Colonic mucosa (tissue), 4 donors: ENCODE measurements around the gene PSMC3. TPM values are rescaled to one million over a fixed set of nuclear protein-coding genes. Genes with fewer than 3 reads are reported as not detected.

Experiments
- DNase-seq: peaks from one replicate; pipeline ENCODE4 v3.0.0-alpha.2; 2020
- H3K27ac ChIP-seq: fragments of 200-600 bp; one replicate; pipeline ENCODE4 v1.8.0; 2021
- H3K27me3 ChIP-seq: fragments of 200-600 bp; one replicate; pipeline ENCODE4 v1.8.0; 2021
- H3K36me3 ChIP-seq: fragments of 200-600 bp; one replicate; pipeline ENCODE4 v1.8.0; 2021
- H3K4me1 ChIP-seq: fragments of 200-600 bp; one replicate; pipeline ENCODE4 v1.8.0; 2021; ENCODE audit warnings: mild to moderate bottlenecking
- H3K4me3 ChIP-seq: fragments of 200-600 bp; one replicate; pipeline ENCODE4 v1.8.0; 2021
- H3K9ac ChIP-seq, 2 donors: one replicate each; pipeline ENCODE4 v1.7.0; 2013; ENCODE audit warnings: control low read depth in 2 of 2, low read depth in 2 of 2, low read length in 2 of 2
- H3K9me3 ChIP-seq: fragments of 200-600 bp; one replicate; pipeline ENCODE4 v1.8.0; 2021
- CTCF ChIP-seq: fragments of 200-600 bp; IDR thresholded peaks from one replicate; pipeline ENCODE4 v1.8.0; 2022; ENCODE audit warnings: antibody characterized with exemption, mild to moderate bottlenecking
- intact Hi-C: fragments of 100-400 bp; cut with DNase I; formaldehyde crosslinking; loops from one replicate; pipeline ENCODE4 v1.14.1; 2022
- total RNA-seq, 2 donors: library from RNA; stranded (reverse); fragmentation: NEBNext Ultra II Directional in 1 of 2; extraction: Animal tissue kit (Norgen Biotek cat#: 25700) in 1 of 2; gene quantifications; one replicate each; pipeline ENCODE4 v1.2.1, GENCODE V29; 2021
- donor health status: healthy.
- donor health status: DM: no; HTN: no; CAD: no.
- donor health status: DM: no; HTN: no; CAD: no.

The PSMC3 gene
- total RNA-seq, 2 donors from 2014 or later, result 74.4 to 152 TPM

- peak overlapping the region; percentile 3 to 8 for H3K9ac ChIP-seq
- H3K9me3 ChIP-seq, result no peaks in the 10 kb centered on the region
- H3K27me3 ChIP-seq, result no peaks in the 10 kb centered on the region
- no peak for TF ChIP-seq CTCF
- H3K27ac ChIP-seq, result peak overlapping the region; percentile 55
- no peak for DNase-seq
- intact Hi-C loops, result loop anchor here (5.0 to 10.0 kb wide), 2 partner anchors 76 to 479 kb away; no protein-coding TSS in a partner anchor
- H3K4me3 ChIP-seq, result peak overlapping the region; percentile 13
- no peaks in the 10 kb centered on the region for H3K4me1 ChIP-seq
- no peaks in the 10 kb centered on the region for H3K36me3 ChIP-seq
Measured at GRCh38 chr11:47376107-47376524, 50.1 kb downstream of the PSMC3 start.

GRCh38 chr11:47375546-47376085 lies 50.6 kb downstream of the PSMC3 start:
- H3K4me3 ChIP-seq, result peak overlapping the region; percentile 13
- H3K27me3 ChIP-seq, result no peaks in the 10 kb centered on the region
- H3K4me1 ChIP-seq, result no peaks in the 10 kb centered on the region
- peak overlapping the region in 1 of 2 donors; percentile 41 for H3K9ac ChIP-seq
- DNase-seq, result no peak
- no peak overlapping the region for H3K27ac ChIP-seq
- intact Hi-C loops, result loop anchor here (5.0 to 10.0 kb wide), 2 partner anchors 77 to 479 kb away; no protein-coding TSS in a partner anchor
- TF ChIP-seq CTCF, result no peak
- H3K36me3 ChIP-seq, result no peaks in the 10 kb centered on the region
- no peaks in the 10 kb centered on the region for H3K9me3 ChIP-seq

GRCh38 chr11:47375020-47375419 lies 51.2 kb downstream of the PSMC3 start:
- no peak overlapping the region for H3K4me3 ChIP-seq
- intact Hi-C loops, result loop anchor here (5.0 to 10.0 kb wide), 2 partner anchors 77 to 480 kb away; no protein-coding TSS in a partner anchor
- H3K27me3 ChIP-seq, result no peaks in the 10 kb centered on the region
- no peaks in the 10 kb centered on the region for H3K4me1 ChIP-seq
- TF ChIP-seq CTCF, result no peak
- no peaks in the 10 kb centered on the region for H3K36me3 ChIP-seq
- H3K9me3 ChIP-seq, result no peaks in the 10 kb centered on the region
- H3K27ac ChIP-seq, result no peak overlapping the region
- H3K9ac ChIP-seq, result no peak overlapping the region
- no peak for DNase-seq

- TF ChIP-seq CTCF, result no peak
- intact Hi-C loops, result loop anchor here (5.0 to 10.0 kb wide), 2 partner anchors 78 to 480 kb away; no protein-coding TSS in a partner anchor
- Histone ChIP-seq H3K9me3 (no peaks in the 10 kb centered on the region), H3K4me1 (no peaks in the 10 kb centered on the region), H3K36me3 (no peaks in the 10 kb centered on the region), H3K27me3 (no peaks in the 10 kb centered on the region), H3K4me3 (no peak overlapping the region), H3K9ac (no peak overlapping the region), H3K27ac (no peak overlapping the region)
- DNase-seq, result no peak
Measured at GRCh38 chr11:47374720-47375019, 51.6 kb downstream of the PSMC3 start.

GRCh38 chr11:47373876-47374719 lies 52.1 kb downstream of the PSMC3 start:
- no peaks in the 10 kb centered on the region for H3K27me3 ChIP-seq
- no peaks in the 10 kb centered on the region for H3K9me3 ChIP-seq
- no peak overlapping the region for H3K9ac ChIP-seq
- intact Hi-C loops, result loop anchor here (10.0 kb wide), 1 partner anchor 481 kb away; no protein-coding TSS in a partner anchor
- H3K27ac ChIP-seq, result no peak overlapping the region
- H3K4me3 ChIP-seq, result no peak overlapping the region
- no peaks in the 10 kb centered on the region for H3K4me1 ChIP-seq
- peak; percentile 96 for TF ChIP-seq CTCF
- no peaks in the 10 kb centered on the region for H3K36me3 ChIP-seq
- DNase-seq, result peak; percentile 83
